AG08395 (cell line): ENCODE measurements around the gene NCKAP1.
"Not testable (repeated sequence)": the region's sequence is repeated elsewhere in the genome, so short reads cannot be mapped to it uniquely, and the experiment has no call there.

ENCODE experiments used
- DNase-seq: peaks from one replicate; pipeline ENCODE4 v3.0.0; 2012; ENCODE audit warnings: mixed read lengths, low spot score

Gene NCKAP1

GRCh38 chr2:183035954-183036669, 2.1 kb downstream of the NCKAP1 start:
- DNase-seq, result no peak

GRCh38 chr2:183035298-183035953, 2.8 kb downstream of the NCKAP1 start:
- DNase-seq, result peak; percentile 63

GRCh38 chr2:183034806-183035205, 3.5 kb downstream of the NCKAP1 start:
- no peak for DNase-seq

GRCh38 chr2:183033951-183034350, 4.3 kb downstream of the NCKAP1 start:
- no peak for DNase-seq

GRCh38 chr2:183031911-183032794, 6.1 kb downstream of the NCKAP1 start:
- no peak for DNase-seq

GRCh38 chr2:183029219-183029618, 9.0 kb downstream of the NCKAP1 start:
- DNase-seq, result no peak

- no peak for DNase-seq
Observed at GRCh38 chr2:183028108-183028507, 10.1 kb downstream of the NCKAP1 start.

- no peak for DNase-seq
Observed at GRCh38 chr2:183027443-183027842, 10.8 kb downstream of the NCKAP1 start.

- no peak for DNase-seq
Observed at GRCh38 chr2:183026424-183026823, 11.8 kb downstream of the NCKAP1 start.

GRCh38 chr2:183025993-183026392, 12.3 kb downstream of the NCKAP1 start:
- DNase-seq, result no peak

GRCh38 chr2:183024339-183025095, 13.7 kb downstream of the NCKAP1 start:
- DNase-seq, result peak; percentile 42

GRCh38 chr2:183022711-183023110, 15.5 kb downstream of the NCKAP1 start:
- DNase-seq, result no peak

GRCh38 chr2:183021613-183022012, 16.6 kb downstream of the NCKAP1 start:
- no peak for DNase-seq

- no peak for DNase-seq
Observed at GRCh38 chr2:183019718-183020442, 18.4 kb downstream of the NCKAP1 start.

- not testable (repeated sequence) for DNase-seq
Observed at GRCh38 chr2:183017845-183018244, 20.4 kb downstream of the NCKAP1 start.

- no peak for DNase-seq
Observed at GRCh38 chr2:183014005-183014404, 24.3 kb downstream of the NCKAP1 start.

GRCh38 chr2:183011743-183012142, 26.5 kb downstream of the NCKAP1 start:
- DNase-seq, result no peak

- no peak for DNase-seq
Observed at GRCh38 chr2:183010112-183010511, 28.1 kb downstream of the NCKAP1 start.

GRCh38 chr2:183009249-183009899, 28.9 kb downstream of the NCKAP1 start:
- DNase-seq, result no peak

- DNase-seq, result no peak
Observed at GRCh38 chr2:183001948-183002347, 36.3 kb downstream of the NCKAP1 start.

GRCh38 chr2:183000846-183001245, 37.4 kb downstream of the NCKAP1 start:
- DNase-seq, result no peak
